ENCODE data around the gene FGG. TPM values are rescaled to one million over a fixed set of nuclear protein-coding genes. Genes with fewer than 3 reads are reported as not detected.

The FGG gene
- total and polyA plus RNA-seq, 2 donors (not counting 1 experiment from before 2014, with no cell fraction given), result not detected

- Histone ChIP-seq H2AFZ (ENCODE audit: insufficient read depth, low read depth, low read length, poor library complexity, severe bottlenecking) (no peak overlapping the region), H4K20me1 (ENCODE audit: control insufficient read depth, insufficient read depth, low read length, poor library complexity, severe bottlenecking) (no peaks in the 10 kb centered on the region), H3K4me2 (replicated peaks; ENCODE audit: low read depth, low read length, poor library complexity, severe bottlenecking) (no peak overlapping the region), H3K4me1 (ENCODE audit: control insufficient read depth in 2 of 2, insufficient read depth in 2 of 2, low read length in 2 of 2) (no peaks in the 10 kb centered on the region), H3K27ac (ENCODE audit: low read length in 2 of 2) (no peak overlapping the region), H3K9me3 (ENCODE audit: control extremely low read depth in 1 of 3, control insufficient read depth in 2 of 3, insufficient read depth in 1 of 3, low read length in 2 of 3) (peaks cover 0 to 1% (median 0%) of the 10 kb centered on the region in 3 donors), H3K27me3 (replicated peaks in 1 of 4; ENCODE audit: control extremely low read depth in 1 of 4, control insufficient read depth in 3 of 4, insufficient read depth in 4 of 4, low read length in 3 of 4) (peaks cover 0 to 2% (median 0%) of the 10 kb centered on the region in 4 experiments), H3K4me3 (ENCODE audit: control extremely low read depth in 1 of 5, extremely low read depth in 1 of 5, insufficient read depth in 1 of 5, low read depth in 2 of 5, low read length in 4 of 5) (no peak overlapping the region), H3K36me3 (replicated peaks in 1 of 2; ENCODE audit: control extremely low read depth in 1 of 2, control insufficient read depth in 1 of 2, extremely low read depth in 1 of 2, insufficient read depth in 2 of 2, low read length in 1 of 2) (no peaks in the 10 kb centered on the region), H3K79me2 (ENCODE audit: control insufficient read depth, insufficient read depth, low read length) (no peaks in the 10 kb centered on the region), H3K9ac (ENCODE audit: low read length) (no peak overlapping the region)
- ATAC-seq (ENCODE audit: low read depth) (no peak), DNase-seq (no peak)
- no peak for TF ChIP-seq CTCF (IDR thresholded peaks at IDR 0.05)
- TF ChIP-seq EZH2 (IDR thresholded peaks at IDR 0.05; ENCODE audit: borderline replicate concordance, insufficient read depth, low read depth, low read length, poor library complexity, severe bottlenecking), result no peak
- H3K4me3 Mint-ChIP-seq, result no peak overlapping the region
- H3K27me3 Mint-ChIP-seq, result peaks cover 24% of the 10 kb centered on the region
- POLR2A ChIA-PET, result no interaction called here
- CTCF ChIA-PET, result no interaction called here
- no peak overlapping the region for H3K27ac Mint-ChIP-seq
- no peaks in the 10 kb centered on the region for H3K4me1 Mint-ChIP-seq
- H3K9me3 Mint-ChIP-seq (ENCODE audit: insufficient read depth), result no peaks in the 10 kb centered on the region
- intact Hi-C loops (cut with micrococcal nuclease), result no loop called here
Measured at GRCh38 chr4:154579927-154580326, 32.5 kb downstream of the FGG start.

- H3K27ac Mint-ChIP-seq, result no peak overlapping the region
- H3K4me3 Mint-ChIP-seq, result no peak overlapping the region
- ChIA-PET POLR2A (no interaction called here), CTCF (no interaction called here)
- H3K9me3 Mint-ChIP-seq (ENCODE audit: insufficient read depth), result no peaks in the 10 kb centered on the region
- no peak overlapping the region for H3K9ac ChIP-seq (ENCODE audit: low read length)
- no peaks in the 10 kb centered on the region for H3K79me2 ChIP-seq (ENCODE audit: control insufficient read depth, insufficient read depth, low read length)
- H3K27me3 Mint-ChIP-seq, result peaks cover 26% of the 10 kb centered on the region
- H3K4me2 ChIP-seq (replicated peaks; ENCODE audit: low read depth, low read length, poor library complexity, severe bottlenecking), result no peak overlapping the region
- H3K4me1 ChIP-seq (ENCODE audit: control insufficient read depth in 2 of 2, insufficient read depth in 2 of 2, low read length in 2 of 2), result no peaks in the 10 kb centered on the region
- no peak for DNase-seq
- H2AFZ ChIP-seq (ENCODE audit: insufficient read depth, low read depth, low read length, poor library complexity, severe bottlenecking), result no peak overlapping the region
- ATAC-seq (ENCODE audit: low read depth), result no peak
- no peak overlapping the region for H3K27ac ChIP-seq (ENCODE audit: low read length in 2 of 2)
- no CpG with 5 or more reads among the region's 1 CpG for WGBS (ENCODE audit: insufficient coverage)
- no peak overlapping the region for H3K4me3 ChIP-seq (ENCODE audit: control extremely low read depth in 1 of 5, extremely low read depth in 1 of 5, insufficient read depth in 1 of 5, low read depth in 2 of 5, low read length in 4 of 5)
- peaks cover 0 to under 1% (median 0%) of the 10 kb centered on the region in 4 experiments for H3K27me3 ChIP-seq (replicated peaks in 1 of 4; ENCODE audit: control extremely low read depth in 1 of 4, control insufficient read depth in 3 of 4, insufficient read depth in 4 of 4, low read length in 3 of 4)
- H3K9me3 ChIP-seq (ENCODE audit: control extremely low read depth in 1 of 3, control insufficient read depth in 2 of 3, insufficient read depth in 1 of 3, low read length in 2 of 3), result peaks cover 0 to 1% (median 0%) of the 10 kb centered on the region in 3 donors
- no peaks in the 10 kb centered on the region for H3K36me3 ChIP-seq (replicated peaks in 1 of 2; ENCODE audit: control extremely low read depth in 1 of 2, control insufficient read depth in 1 of 2, extremely low read depth in 1 of 2, insufficient read depth in 2 of 2, low read length in 1 of 2)
- H3K4me1 Mint-ChIP-seq, result no peaks in the 10 kb centered on the region
- intact Hi-C loops (cut with micrococcal nuclease), result no loop called here
- TF ChIP-seq EZH2 (IDR thresholded peaks at IDR 0.05; ENCODE audit: borderline replicate concordance, insufficient read depth, low read depth, low read length, poor library complexity, severe bottlenecking) (no peak), CTCF (IDR thresholded peaks at IDR 0.05) (no peak)
- H4K20me1 ChIP-seq (ENCODE audit: control insufficient read depth, insufficient read depth, low read length, poor library complexity, severe bottlenecking), result no peaks in the 10 kb centered on the region
Measured at GRCh38 chr4:154578919-154579318, 33.5 kb downstream of the FGG start.

All from B cell (primary cell).